ENCODE measurements around the gene IGSF8.
"Not testable (repeated sequence)": the region's sequence is repeated elsewhere in the genome, so short reads cannot be mapped to it uniquely, and the experiment has no call there.

Gene IGSF8

GRCh38 chr1:160127381-160127780 is 29.0 kb upstream of the IGSF8 start:
- no peak for DNase-seq

- DNase-seq: not testable (repeated sequence)
Observed at GRCh38 chr1:160126342-160126741, 27.9 kb upstream of the IGSF8 start.

GRCh38 chr1:160125746-160126145 is 27.3 kb upstream of the IGSF8 start:
- DNase-seq: no peak

GRCh38 chr1:160124705-160125478 is 26.5 kb upstream of the IGSF8 start:
- DNase-seq: no peak

GRCh38 chr1:160123726-160124125 is 25.3 kb upstream of the IGSF8 start:
- DNase-seq: no peak

GRCh38 chr1:160122978-160123495 is 24.6 kb upstream of the IGSF8 start:
- DNase-seq: no peak

GRCh38 chr1:160121388-160121787 is 23.0 kb upstream of the IGSF8 start:
- DNase-seq: no peak

- no peak for DNase-seq
Observed at GRCh38 chr1:160120797-160121196, 22.4 kb upstream of the IGSF8 start.

- no peak for DNase-seq
Observed at GRCh38 chr1:160118928-160119327, 20.5 kb upstream of the IGSF8 start.

- peak in 1 of 2 experiments; percentile 45 for DNase-seq
Observed at GRCh38 chr1:160117709-160118183, 19.3 kb upstream of the IGSF8 start.

- no peak for DNase-seq
Observed at GRCh38 chr1:160117300-160117699, 18.9 kb upstream of the IGSF8 start.

- DNase-seq: no peak
Observed at GRCh38 chr1:160116283-160117147, 18.1 kb upstream of the IGSF8 start.

- no peak for DNase-seq
Observed at GRCh38 chr1:160115545-160116282, 17.3 kb upstream of the IGSF8 start, which contains the start of gene ATP1A2. Gene ATP1A2 (plus strand): TSS chr1:160115759. CDS start chr1:160115862, 103 bp downstream.

- no peak for DNase-seq
Observed at GRCh38 chr1:160114085-160114484, 15.7 kb upstream of the IGSF8 start.

- no peak for DNase-seq
Observed at GRCh38 chr1:160113407-160113806, 15.0 kb upstream of the IGSF8 start.

- DNase-seq: no peak
Observed at GRCh38 chr1:160112357-160112756, 13.9 kb upstream of the IGSF8 start.

GRCh38 chr1:160111462-160111861 is 13.0 kb upstream of the IGSF8 start:
- DNase-seq: not testable (repeated sequence)

GRCh38 chr1:160109686-160110085 is 11.3 kb upstream of the IGSF8 start:
- DNase-seq: no peak

GRCh38 chr1:160108888-160109662 is 10.7 kb upstream of the IGSF8 start:
- DNase-seq: peak in 1 of 2 experiments; percentile 57

GRCh38 chr1:160107512-160107911 is 9.1 kb upstream of the IGSF8 start:
- no peak for DNase-seq

- DNase-seq: no peak
Observed at GRCh38 chr1:160105155-160105554, 6.7 kb upstream of the IGSF8 start.

- no peak for DNase-seq
Observed at GRCh38 chr1:160104486-160104885, 6.1 kb upstream of the IGSF8 start.
